ENCODE results near the gene KCND1. TPM values are rescaled to one million over a fixed set of nuclear protein-coding genes. Genes with fewer than 3 reads are reported as not detected.

KCND1 gene
- total RNA-seq, 4 donors from 2014 or later: 0.83 to 1.9 (median 1.1) TPM

DNA sequence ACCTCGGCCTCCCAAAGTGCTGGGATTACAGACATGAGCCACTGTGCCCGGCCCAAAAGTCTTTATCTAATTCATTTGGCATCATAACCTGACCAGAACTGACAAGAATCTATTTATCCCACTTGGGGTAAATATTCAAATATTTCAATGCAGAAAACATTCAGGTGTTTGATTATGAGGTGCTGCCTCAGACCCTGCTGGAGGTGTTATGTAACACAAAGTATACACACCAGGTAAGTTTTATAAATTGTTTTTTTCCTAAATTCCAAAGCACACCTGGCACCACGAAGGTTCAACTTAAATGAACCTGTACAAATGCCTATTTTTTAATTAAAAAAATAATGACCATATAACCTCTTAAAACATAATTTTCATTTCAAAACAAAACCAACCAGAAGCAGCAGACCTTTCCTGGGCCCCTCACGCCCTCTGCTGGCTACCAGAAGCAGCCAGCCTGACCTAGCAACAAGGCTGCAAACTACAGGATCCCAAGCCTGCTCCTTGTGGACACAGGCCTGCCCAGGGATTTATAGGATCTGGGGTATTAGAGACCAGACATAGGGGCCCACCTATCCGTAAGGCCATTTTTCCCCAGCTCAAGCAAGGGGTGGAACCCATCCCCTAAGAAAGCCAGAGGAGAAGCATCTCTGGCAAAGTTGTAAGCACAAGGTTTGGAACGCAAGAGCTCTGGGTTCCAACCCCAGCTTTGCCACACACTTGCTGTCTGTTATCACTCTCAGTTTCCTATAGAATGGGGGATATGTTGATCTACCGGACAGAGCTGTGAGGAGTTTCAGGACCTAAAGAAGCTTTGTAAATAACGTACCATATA is 25.9 kb downstream of the KCND1 start:
- Histone ChIP-seq H3K27ac (replicated peaks in 1 of 4) (no peak overlapping the region), H3K4me1 (peaks cover 0 to 13% (median 7%) of the 10 kb centered on the region in 4 donors), H3K27me3 (no peaks in the 10 kb centered on the region), H3K36me3 (peaks cover 0 to 19% (median 8%) of the 10 kb centered on the region in 4 donors), H3K9me3 (no peaks in the 10 kb centered on the region), H3K4me3 (no peak overlapping the region)
- DNase-seq (ENCODE audit: extremely low spot score): no peak
- TF ChIP-seq POLR2AphosphoS5 (IDR thresholded peaks at IDR 0.05) (no peak), CTCF (IDR thresholded peaks at IDR 0.05) (peak; percentile 54 to 66 (median 60)), POLR2A (IDR thresholded peaks at IDR 0.05; ENCODE audit: low read depth) (no peak)
- WGBS: 48% methylated on average over 8 of the region's 8 CpGs
- intact Hi-C loops (cut with DNase I): no loop called here

DNA sequence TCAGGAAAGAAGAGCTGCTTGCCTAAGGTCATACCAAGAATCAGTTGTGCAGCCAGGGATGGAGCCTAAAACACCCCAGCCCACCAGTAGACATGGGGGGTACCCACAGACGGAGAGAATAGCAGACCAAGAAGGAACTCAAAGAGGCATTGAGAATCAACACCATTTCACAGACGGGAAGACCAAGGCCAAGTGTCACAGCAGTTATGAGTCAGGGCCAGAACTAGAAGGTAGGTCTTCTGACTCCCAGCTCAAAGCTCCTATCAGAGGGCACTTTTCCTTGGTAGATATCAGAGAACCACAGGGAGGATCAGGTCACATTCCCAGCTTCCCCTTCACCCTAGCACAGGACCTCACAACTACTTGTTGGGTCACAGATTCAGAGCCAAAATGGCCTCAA is 28.7 kb downstream of the KCND1 start:
- DNase-seq (ENCODE audit: extremely low spot score): no peak
- Histone ChIP-seq H3K4me3 (no peak overlapping the region), H3K27me3 (no peaks in the 10 kb centered on the region), H3K36me3 (peaks cover 0 to 19% (median 11%) of the 10 kb centered on the region in 4 donors), H3K9me3 (no peaks in the 10 kb centered on the region), H3K27ac (replicated peaks in 1 of 4) (no peak overlapping the region), H3K4me1 (peaks cover under 1 to 17% (median 14%) of the 10 kb centered on the region in 4 donors)
- TF ChIP-seq EP300 (IDR thresholded peaks at IDR 0.05) (no peak), CTCF (IDR thresholded peaks at IDR 0.05) (no peak), POLR2A (IDR thresholded peaks at IDR 0.05; ENCODE audit: low read depth) (no peak), POLR2AphosphoS5 (IDR thresholded peaks at IDR 0.05) (no peak)
- 71% methylated on average over 2 of the region's 2 CpGs for WGBS
- intact Hi-C loops (cut with DNase I): no loop called here

DNA sequence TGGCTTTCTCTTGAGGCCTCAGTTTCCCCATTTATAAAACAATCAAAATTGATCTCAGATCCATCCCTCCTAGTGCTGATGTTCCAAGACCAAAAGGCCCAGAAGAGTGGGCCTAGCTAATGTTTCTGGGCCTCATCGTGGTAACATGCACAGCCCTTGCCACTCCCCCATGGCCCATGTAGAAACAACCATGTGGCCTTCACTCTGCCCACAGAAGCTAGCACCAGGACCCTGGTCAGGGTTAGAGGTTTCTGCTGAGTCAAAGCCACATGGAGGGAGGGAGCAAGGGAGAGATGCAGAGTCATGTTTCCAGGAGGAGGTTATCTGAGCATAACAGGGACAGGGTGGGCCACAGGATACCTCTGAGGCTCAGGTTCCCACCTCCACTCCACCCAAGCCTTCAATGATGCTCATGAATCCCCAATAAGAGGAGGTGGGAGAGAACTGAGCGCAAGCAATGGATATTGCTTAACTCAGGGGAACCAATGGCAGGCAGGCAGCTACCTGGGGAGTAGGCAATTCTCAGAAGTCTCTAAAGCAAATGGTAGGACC is 31.2 kb downstream of the KCND1 start:
- H3K27me3 ChIP-seq: no peaks in the 10 kb centered on the region
- 76% methylated on average over 2 of the region's 2 CpGs for WGBS
- intact Hi-C loops (cut with DNase I): no loop called here
- H3K9me3 ChIP-seq: no peaks in the 10 kb centered on the region
- H3K4me3 ChIP-seq: no peak overlapping the region
- no peak overlapping the region for H3K27ac ChIP-seq (replicated peaks in 1 of 4)
- TF ChIP-seq EP300 (IDR thresholded peaks at IDR 0.05) (no peak), POLR2AphosphoS5 (IDR thresholded peaks at IDR 0.05) (no peak), CTCF (IDR thresholded peaks at IDR 0.05) (no peak), POLR2A (IDR thresholded peaks at IDR 0.05; ENCODE audit: low read depth) (no peak)
- peaks cover 11 to 25% (median 17%) of the 10 kb centered on the region in 4 donors for H3K4me1 ChIP-seq
- no peak for DNase-seq (ENCODE audit: extremely low spot score)
- peaks cover 0 to 23% (median 11%) of the 10 kb centered on the region in 4 donors for H3K36me3 ChIP-seq

- Histone ChIP-seq H3K36me3 (peaks cover 0 to 31% (median 14%) of the 10 kb centered on the region in 4 donors), H3K9me3 (no peaks in the 10 kb centered on the region), H3K27ac (replicated peaks in 1 of 4) (no peak overlapping the region), H3K27me3 (no peaks in the 10 kb centered on the region), H3K4me1 (peaks cover 11 to 24% (median 16%) of the 10 kb centered on the region in 4 donors), H3K4me3 (no peak overlapping the region)
- 67% methylated on average over 3 of the region's 3 CpGs for WGBS
- no peak for DNase-seq (ENCODE audit: extremely low spot score)
- TF ChIP-seq EP300 (IDR thresholded peaks at IDR 0.05) (no peak), POLR2A (IDR thresholded peaks at IDR 0.05; ENCODE audit: low read depth) (no peak), POLR2AphosphoS5 (IDR thresholded peaks at IDR 0.05) (no peak)
- intact Hi-C loops (cut with DNase I): no loop called here
These were observed 32.0 kb downstream of the KCND1 start for GRCh38 chrX:48939524-48940228.
